PC-9 (cell line): ENCODE measurements around the gene MAP3K20. TPM values are rescaled to one million over a fixed set of nuclear protein-coding genes. Genes with fewer than 3 reads are reported as not detected.
A peak's percentile ranks its signal among the peaks of the same experiment; 100 is the strongest.

ENCODE experiments used
- BruUV-seq: library from RNA; stranded (reverse); fragments of 400-500 nt; replicated peaks from 2 replicates; lab custom pipeline; 2021; lab: Mats Ljungman, UMichigan
- CTCF ChIA-PET: fragments of 300-600 bp; sonication (Branson Sonifier 250); formaldehyde crosslinking; loops from one replicate; lab custom pipeline; 2022; ENCODE audit warnings: antibody characterized with exemption; lab: Charles Lee
- POLR2A ChIA-PET: fragments of 300-600 bp; sonication (Branson Sonifier 250); formaldehyde crosslinking; loops from one replicate; lab custom pipeline; 2022; ENCODE audit warnings: antibody characterized with exemption; ENCODE audit not compliant: unreplicated experiment; lab: Charles Lee
- DNase-seq, 2 experiments: peaks; one replicate each; pipeline versions ENCODE4 v3.0.0 to v3.0.0-alpha.2; 2015 to 2022; ENCODE audit warnings: mixed read lengths in 1 of 2
- H2AFZ ChIP-seq: fragments of 200-600 bp; sonication (generic); 2 replicates; pipeline ENCODE4 v1.8.1; 2017; ENCODE audit warnings: antibody characterized with exemption
- H3F3A ChIP-seq: fragments of 200-600 bp; sonication (generic); 2 replicates; pipeline ENCODE4 v1.8.1; 2017; ENCODE audit warnings: antibody characterized with exemption, mild to moderate bottlenecking, low read depth; ENCODE audit not compliant: insufficient read depth
- H3K27ac ChIP-seq: fragments of 200-600 bp; sonication (generic); 2 replicates; pipeline ENCODE4 v1.6.1; 2016; ENCODE audit warnings: mixed run types
- H3K27me3 ChIP-seq: fragments of 200-600 bp; sonication (generic); 2 replicates; pipeline ENCODE4 v1.6.1; 2016; ENCODE audit warnings: low read depth, mixed run types; ENCODE audit not compliant: insufficient read depth
- H3K36me3 ChIP-seq: fragments of 200-600 bp; sonication (generic); 2 replicates; pipeline ENCODE4 v1.6.1; 2016; ENCODE audit warnings: low read depth, mixed run types
- H3K4me1 ChIP-seq: fragments of 200-600 bp; sonication (generic); replicated peaks from 2 replicates; pipeline ENCODE4 v1.6.1; 2016; ENCODE audit warnings: mixed run types; ENCODE audit not compliant: insufficient read depth
- H3K4me2 ChIP-seq: fragments of 200-600 bp; sonication (generic); 2 replicates; pipeline ENCODE4 v1.6.1; 2017; ENCODE audit warnings: mixed run types
- H3K4me3 ChIP-seq: fragments of 200-600 bp; sonication (generic); 2 replicates; pipeline ENCODE4 v1.6.1; 2016; ENCODE audit warnings: mixed run types
- H3K79me2 ChIP-seq: fragments of 200-600 bp; sonication (generic); 2 replicates; pipeline ENCODE4 v1.6.1; 2017; ENCODE audit warnings: low read depth, mixed run types
- H3K9me2 ChIP-seq: fragments of 200-600 bp; sonication (generic); 2 replicates; pipeline ENCODE4 v1.8.1; 2017; ENCODE audit warnings: mild to moderate bottlenecking; ENCODE audit not compliant: insufficient read depth
- H3K9me3 ChIP-seq: fragments of 200-600 bp; sonication (generic); 2 replicates; pipeline ENCODE4 v1.8.1; 2016; ENCODE audit warnings: low read depth; ENCODE audit not compliant: insufficient read depth
- H4K20me1 ChIP-seq: fragments of 200-600 bp; sonication (generic); 2 replicates; pipeline ENCODE4 v1.8.1; 2017; ENCODE audit not compliant: insufficient read depth
- EZH2 ChIP-seq: fragments of 200-600 bp; sonication (generic); IDR thresholded peaks from 2 replicates; pipeline ENCODE4 v1.8.0; 2017; ENCODE audit warnings: antibody characterized with exemption, low read depth
- intact Hi-C: fragments of 100-400 bp; cut with micrococcal nuclease; formaldehyde crosslinking; loops from one replicate; pipeline ENCODE4 v1.10.0; 2022; ENCODE audit not compliant: unreplicated experiment
- total RNA-seq: library from RNA; stranded (reverse); gene quantifications from 2 replicates; pipeline ENCODE4 v1.2.3, GENCODE V29; 2021
- TF ChIP-seq, protein P1 (sequence below): fragments of 200-600 bp; sonication (generic); conservative IDR thresholded peaks from 2 replicates; pipeline ENCODE4 v1.6.1; 2017; ENCODE audit warnings: mixed run types, antibody characterized with exemption, mild to moderate bottlenecking, moderate library complexity

Gene MAP3K20
- total RNA-seq, 1 experiment from 2014 or later = 58.5 TPM

DNA sequence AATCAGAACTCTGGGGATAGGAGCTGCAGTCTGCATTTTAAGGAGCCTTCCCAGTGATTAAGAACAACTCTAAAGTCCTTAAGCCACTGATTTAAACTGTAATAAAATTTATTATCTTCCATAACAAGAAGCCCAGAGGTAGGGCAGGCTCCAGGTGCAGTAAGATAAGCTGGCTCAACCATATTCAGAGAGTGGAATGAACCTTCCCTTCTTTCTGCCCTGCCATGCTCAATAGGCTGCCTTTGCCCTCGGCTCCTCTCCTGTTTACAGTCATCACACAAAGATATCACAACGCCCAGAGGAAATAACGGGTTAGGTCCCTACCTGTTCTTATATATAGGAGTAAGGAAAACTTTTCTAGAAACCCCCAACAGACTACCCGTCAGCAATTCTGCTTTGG is 188.5 kb downstream of the MAP3K20 start:
- H3F3A ChIP-seq = no peaks in the 10 kb centered on the region
- H3K4me2 ChIP-seq = no peak overlapping the region
- ChIA-PET POLR2A (no interaction called here), CTCF (no interaction called here)
- H3K9me3 ChIP-seq = no peaks in the 10 kb centered on the region
- TF ChIP-seq, protein P1, sequence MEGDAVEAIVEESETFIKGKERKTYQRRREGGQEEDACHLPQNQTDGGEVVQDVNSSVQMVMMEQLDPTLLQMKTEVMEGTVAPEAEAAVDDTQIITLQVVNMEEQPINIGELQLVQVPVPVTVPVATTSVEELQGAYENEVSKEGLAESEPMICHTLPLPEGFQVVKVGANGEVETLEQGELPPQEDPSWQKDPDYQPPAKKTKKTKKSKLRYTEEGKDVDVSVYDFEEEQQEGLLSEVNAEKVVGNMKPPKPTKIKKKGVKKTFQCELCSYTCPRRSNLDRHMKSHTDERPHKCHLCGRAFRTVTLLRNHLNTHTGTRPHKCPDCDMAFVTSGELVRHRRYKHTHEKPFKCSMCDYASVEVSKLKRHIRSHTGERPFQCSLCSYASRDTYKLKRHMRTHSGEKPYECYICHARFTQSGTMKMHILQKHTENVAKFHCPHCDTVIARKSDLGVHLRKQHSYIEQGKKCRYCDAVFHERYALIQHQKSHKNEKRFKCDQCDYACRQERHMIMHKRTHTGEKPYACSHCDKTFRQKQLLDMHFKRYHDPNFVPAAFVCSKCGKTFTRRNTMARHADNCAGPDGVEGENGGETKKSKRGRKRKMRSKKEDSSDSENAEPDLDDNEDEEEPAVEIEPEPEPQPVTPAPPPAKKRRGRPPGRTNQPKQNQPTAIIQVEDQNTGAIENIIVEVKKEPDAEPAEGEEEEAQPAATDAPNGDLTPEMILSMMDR = no peak
- no peak for TF ChIP-seq EZH2
- H3K27ac ChIP-seq = no peak overlapping the region
- BruUV-seq = no TSS peak
- H3K36me3 ChIP-seq = peaks cover 19% of the 10 kb centered on the region; the same call in 1 of the 2 replicates
- no peak for DNase-seq
- H3K27me3 ChIP-seq = no peaks in the 10 kb centered on the region
- H3K79me2 ChIP-seq = no peaks in the 10 kb centered on the region
- intact Hi-C loops = no loop called here
- no peaks in the 10 kb centered on the region for H4K20me1 ChIP-seq
- H2AFZ ChIP-seq = no peak overlapping the region
- H3K9me2 ChIP-seq = no peaks in the 10 kb centered on the region
- H3K4me3 ChIP-seq = no peak overlapping the region
- no peaks in the 10 kb centered on the region for H3K4me1 ChIP-seq

DNA sequence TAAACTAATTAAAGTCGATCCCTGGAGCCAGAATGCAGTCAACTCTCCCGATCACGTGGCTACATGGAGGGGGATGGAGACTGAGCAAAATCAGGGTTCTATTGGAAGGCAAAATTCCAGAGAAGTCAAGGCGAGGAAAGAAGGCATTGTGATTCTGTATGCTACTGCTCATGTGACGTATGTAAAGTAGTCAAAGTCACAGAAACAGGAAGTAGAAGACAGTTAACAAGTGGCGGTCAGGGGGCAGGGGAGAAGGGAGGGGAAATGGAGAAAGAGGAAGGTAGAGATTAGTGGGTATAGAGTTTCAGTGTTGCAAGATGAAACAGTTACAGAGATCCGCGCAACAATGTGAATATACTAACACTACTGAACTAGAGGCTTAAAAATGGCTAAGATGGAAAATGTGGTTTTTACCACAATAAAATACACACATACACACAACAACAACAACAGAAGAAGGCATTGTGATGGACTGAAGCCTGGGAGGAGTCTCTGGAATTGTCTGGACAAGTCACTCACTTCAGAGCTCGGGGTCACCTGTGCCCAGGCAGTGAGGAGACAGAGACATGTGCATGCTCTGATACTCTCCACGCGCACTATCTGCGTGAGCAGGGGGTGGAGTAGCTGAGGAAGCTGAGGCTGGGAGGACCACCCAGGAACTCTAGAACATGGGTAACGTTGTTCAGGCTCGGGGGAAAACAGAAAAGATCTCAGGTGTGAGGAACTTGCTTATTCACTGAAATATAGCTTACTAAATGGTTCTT is 189.1 kb downstream of the MAP3K20 start:
- H3K9me2 ChIP-seq = no peaks in the 10 kb centered on the region
- H3K27ac ChIP-seq = no peak overlapping the region
- H3K27me3 ChIP-seq = no peaks in the 10 kb centered on the region
- intact Hi-C loops = no loop called here
- no peaks in the 10 kb centered on the region for H3K79me2 ChIP-seq
- H4K20me1 ChIP-seq = no peaks in the 10 kb centered on the region
- no peak for DNase-seq
- H2AFZ ChIP-seq = no peak overlapping the region
- BruUV-seq = no TSS peak
- POLR2A ChIA-PET = no interaction called here
- no peak overlapping the region for H3K4me3 ChIP-seq
- peaks cover 19% of the 10 kb centered on the region; the same call in 1 of the 2 replicates for H3K36me3 ChIP-seq
- no peaks in the 10 kb centered on the region for H3K9me3 ChIP-seq
- no peaks in the 10 kb centered on the region for H3F3A ChIP-seq
- H3K4me2 ChIP-seq = no peak overlapping the region
- TF ChIP-seq EZH2 = no peak
- TF ChIP-seq, protein P1 = no peak
- H3K4me1 ChIP-seq = no peaks in the 10 kb centered on the region
- CTCF ChIA-PET = no interaction called here

DNA sequence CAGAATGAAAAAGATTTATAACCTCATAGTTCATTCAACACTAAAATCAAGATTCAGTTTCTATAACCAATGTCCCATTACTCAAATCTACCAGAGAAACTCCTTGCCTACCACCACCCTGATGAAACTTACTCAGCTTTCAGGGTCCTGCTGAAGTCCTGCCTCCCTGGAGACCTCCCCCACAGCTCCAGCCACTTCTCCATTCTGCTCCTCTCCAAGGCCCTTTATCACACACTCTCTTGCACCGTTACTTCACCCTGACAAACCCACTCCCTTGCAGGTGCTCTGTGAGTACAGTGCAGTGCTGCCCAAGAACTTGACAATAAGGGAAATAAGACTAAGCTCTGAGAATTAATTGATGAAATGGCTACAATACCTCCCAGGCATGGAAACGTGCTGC is 195.5 kb downstream of the MAP3K20 start:
- Histone ChIP-seq H3K27ac (no peak overlapping the region), H3K79me2 (no peaks in the 10 kb centered on the region), H3K4me3 (no peak overlapping the region), H3K9me2 (no peaks in the 10 kb centered on the region), H3K4me1 (peaks cover 14% of the 10 kb centered on the region), H4K20me1 (no peaks in the 10 kb centered on the region), H3K9me3 (0 out of 2 replicates have a peak, but pooled peaks cover 3% of the 10 kb centered on the region), H2AFZ (no peak overlapping the region), H3K27me3 (no peaks in the 10 kb centered on the region), H3K4me2 (peak overlapping the region; percentile 29; the same call in 1 of the 2 replicates), H3F3A (no peaks in the 10 kb centered on the region), H3K36me3 (no peaks in the 10 kb centered on the region)
- TF ChIP-seq, protein P1 = no peak
- TF ChIP-seq EZH2 = no peak
- intact Hi-C loops = no loop called here
- ChIA-PET POLR2A (interaction anchor here (0.6 kb wide), 2 partner anchors 15 to 693 kb away, joined by 3 to 21 read pairs; no protein-coding TSS in a partner anchor), CTCF (no interaction called here)
- DNase-seq = no peak
- BruUV-seq = no TSS peak
